ENCODE results near the gene PRSS23.
"Not testable (repeated sequence)": the region's sequence is repeated elsewhere in the genome, so short reads cannot be mapped to it uniquely, and the experiment has no call there.

- TF ChIP-seq POLR2AphosphoS5 (IDR thresholded peaks at IDR 0.05); EP300 (conservative IDR thresholded peaks at IDR 0.05; ENCODE audit: poor library complexity, severe bottlenecking); RAD21 (conservative IDR thresholded peaks at IDR 0.05); TAF1 (IDR thresholded peaks at IDR 0.05; ENCODE audit: low read depth); SMC3 (conservative IDR thresholded peaks at IDR 0.05; ENCODE audit: poor library complexity); REST (IDR thresholded peaks at IDR 0.05; ENCODE audit: borderline replicate concordance); EZH2 (IDR thresholded peaks at IDR 0.05; ENCODE audit: borderline replicate concordance, insufficient read depth, low read length, poor library complexity, severe bottlenecking): not testable (repeated sequence)
- TF ChIP-seq, protein P1, sequence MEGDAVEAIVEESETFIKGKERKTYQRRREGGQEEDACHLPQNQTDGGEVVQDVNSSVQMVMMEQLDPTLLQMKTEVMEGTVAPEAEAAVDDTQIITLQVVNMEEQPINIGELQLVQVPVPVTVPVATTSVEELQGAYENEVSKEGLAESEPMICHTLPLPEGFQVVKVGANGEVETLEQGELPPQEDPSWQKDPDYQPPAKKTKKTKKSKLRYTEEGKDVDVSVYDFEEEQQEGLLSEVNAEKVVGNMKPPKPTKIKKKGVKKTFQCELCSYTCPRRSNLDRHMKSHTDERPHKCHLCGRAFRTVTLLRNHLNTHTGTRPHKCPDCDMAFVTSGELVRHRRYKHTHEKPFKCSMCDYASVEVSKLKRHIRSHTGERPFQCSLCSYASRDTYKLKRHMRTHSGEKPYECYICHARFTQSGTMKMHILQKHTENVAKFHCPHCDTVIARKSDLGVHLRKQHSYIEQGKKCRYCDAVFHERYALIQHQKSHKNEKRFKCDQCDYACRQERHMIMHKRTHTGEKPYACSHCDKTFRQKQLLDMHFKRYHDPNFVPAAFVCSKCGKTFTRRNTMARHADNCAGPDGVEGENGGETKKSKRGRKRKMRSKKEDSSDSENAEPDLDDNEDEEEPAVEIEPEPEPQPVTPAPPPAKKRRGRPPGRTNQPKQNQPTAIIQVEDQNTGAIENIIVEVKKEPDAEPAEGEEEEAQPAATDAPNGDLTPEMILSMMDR (IDR thresholded peaks at IDR 0.05; ENCODE audit: poor library complexity, severe bottlenecking): not testable (repeated sequence)
Observed at GRCh38 chr11:86824139-86824538, 23.8 kb downstream of the PRSS23 start.

All from neural cell (in vitro differentiated cells).